ENCODE measurements around the gene CARNS1.

DNA sequence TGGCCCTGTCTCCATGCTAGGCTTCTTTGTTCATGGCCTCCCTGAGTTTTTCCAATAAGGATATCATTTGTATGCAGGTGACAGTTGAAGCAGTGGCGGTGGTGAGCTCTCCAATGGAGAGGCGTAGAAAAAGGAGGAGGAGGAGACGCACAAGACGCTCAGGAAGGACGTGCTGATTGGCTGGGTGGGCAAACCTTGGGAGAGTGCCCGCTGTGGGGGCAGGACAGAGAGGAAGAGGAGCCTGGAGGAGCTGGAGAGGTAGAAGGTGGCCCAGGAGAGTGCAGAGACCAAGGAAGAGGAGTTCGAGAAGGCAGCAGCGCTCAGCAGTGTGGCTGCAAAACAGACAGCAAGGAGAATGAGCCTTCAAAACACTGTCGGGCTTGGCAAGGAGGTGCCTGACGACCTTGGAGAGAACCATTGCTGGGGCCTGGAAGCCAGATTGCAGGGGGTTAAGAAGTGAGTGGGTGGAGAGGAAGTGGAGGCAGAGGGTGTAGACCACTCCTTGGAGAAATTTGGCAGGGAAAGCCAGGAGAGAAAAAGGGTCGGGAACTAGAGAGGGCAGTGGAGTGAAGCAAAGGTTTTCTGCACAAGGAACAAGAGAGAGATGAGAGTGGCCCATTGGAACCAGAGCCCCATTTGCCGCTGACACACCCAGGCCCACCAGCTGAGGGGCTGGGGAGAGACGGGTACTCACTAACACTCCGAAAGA, 49.6 kb upstream of the CARNS1 start:
- TF ChIP-seq YY1 (IDR thresholded peaks at IDR 0.05; ENCODE audit: low read depth, low read length) (no peak), MAFK (IDR thresholded peaks at IDR 0.05; ENCODE audit: low read depth, low read length) (no peak), TAF1 (IDR thresholded peaks at IDR 0.05; ENCODE audit: low read depth, low read length) (no peak), GTF2F1 (IDR thresholded peaks at IDR 0.05; ENCODE audit: borderline replicate concordance, low read depth, low read length) (no peak), POLR2AphosphoS5 (IDR thresholded peaks at IDR 0.05; ENCODE audit: low read depth, low read length) (no peak), SIN3A (conservative IDR thresholded peaks at IDR 0.05 in 1 of 2, IDR thresholded peaks at IDR 0.05 in 1 of 2; ENCODE audit: low read depth in 1 of 2, low read length in 2 of 2) (no peak), KDM5A (IDR thresholded peaks at IDR 0.05; ENCODE audit: low read length) (no peak), JUN (IDR thresholded peaks at IDR 0.05; ENCODE audit: low read depth, low read length) (no peak), SP2 (IDR thresholded peaks at IDR 0.05; ENCODE audit: low read length) (no peak), POLR2A (IDR thresholded peaks at IDR 0.05; ENCODE audit: control extremely low read depth in 1 of 2, low read depth in 2 of 2, low read length in 2 of 2) (no peak)
- TF ChIP-seq, protein P1, sequence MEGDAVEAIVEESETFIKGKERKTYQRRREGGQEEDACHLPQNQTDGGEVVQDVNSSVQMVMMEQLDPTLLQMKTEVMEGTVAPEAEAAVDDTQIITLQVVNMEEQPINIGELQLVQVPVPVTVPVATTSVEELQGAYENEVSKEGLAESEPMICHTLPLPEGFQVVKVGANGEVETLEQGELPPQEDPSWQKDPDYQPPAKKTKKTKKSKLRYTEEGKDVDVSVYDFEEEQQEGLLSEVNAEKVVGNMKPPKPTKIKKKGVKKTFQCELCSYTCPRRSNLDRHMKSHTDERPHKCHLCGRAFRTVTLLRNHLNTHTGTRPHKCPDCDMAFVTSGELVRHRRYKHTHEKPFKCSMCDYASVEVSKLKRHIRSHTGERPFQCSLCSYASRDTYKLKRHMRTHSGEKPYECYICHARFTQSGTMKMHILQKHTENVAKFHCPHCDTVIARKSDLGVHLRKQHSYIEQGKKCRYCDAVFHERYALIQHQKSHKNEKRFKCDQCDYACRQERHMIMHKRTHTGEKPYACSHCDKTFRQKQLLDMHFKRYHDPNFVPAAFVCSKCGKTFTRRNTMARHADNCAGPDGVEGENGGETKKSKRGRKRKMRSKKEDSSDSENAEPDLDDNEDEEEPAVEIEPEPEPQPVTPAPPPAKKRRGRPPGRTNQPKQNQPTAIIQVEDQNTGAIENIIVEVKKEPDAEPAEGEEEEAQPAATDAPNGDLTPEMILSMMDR (IDR thresholded peaks at IDR 0.05; ENCODE audit: control extremely low read depth in 1 of 3, insufficient read depth in 1 of 3, low read depth in 1 of 3, low read length in 3 of 3) = no peak
